Fibroblast of peridontal ligament (primary cell): Measurements from ENCODE around the gene ADORA2A.

Source experiments
- DNase-seq: peaks from one replicate; pipeline ENCODE4 v3.0.0-alpha.2; 2010; ENCODE audit errors: extremely low read depth

The ADORA2A gene

GRCh38 chr22:24433001-24433827, 5.8 kb downstream of the ADORA2A start:
- no peak for DNase-seq

GRCh38 chr22:24433828-24434470, 6.5 kb downstream of the ADORA2A start:
- peak; percentile 31 for DNase-seq

- peak; percentile 27 for DNase-seq
Measured at GRCh38 chr22:24434471-24435322, 7.3 kb downstream of the ADORA2A start.

- no peak for DNase-seq
Measured at GRCh38 chr22:24435323-24435645, 7.9 kb downstream of the ADORA2A start.

- DNase-seq = peak; percentile 33
Measured at GRCh38 chr22:24435861-24436371, 8.5 kb downstream of the ADORA2A start.

GRCh38 chr22:24436553-24436952, 9.2 kb downstream of the ADORA2A start:
- DNase-seq = no peak

DNA sequence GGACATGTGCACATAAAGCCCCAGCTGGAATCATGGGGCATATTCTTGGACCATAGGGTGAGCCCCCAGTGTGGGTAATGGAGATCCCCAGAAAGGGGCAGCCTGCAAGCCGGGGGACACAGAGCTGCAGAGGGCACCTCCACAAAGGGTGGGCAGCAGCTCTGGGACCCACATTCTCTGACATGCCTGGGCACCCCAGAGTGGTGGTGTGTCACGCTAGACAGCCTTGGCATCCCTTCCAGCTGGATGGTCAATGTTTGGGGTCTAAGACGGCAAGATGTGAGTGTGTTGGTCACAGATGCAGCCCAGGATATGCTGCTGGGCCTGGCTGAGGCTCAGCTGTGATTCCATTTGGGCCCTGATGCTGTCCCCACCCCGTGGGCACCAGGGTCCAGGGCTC, 9.7 kb downstream of the ADORA2A start:
- DNase-seq = no peak

- DNase-seq = no peak
Measured at GRCh38 chr22:24437741-24438328, 10.4 kb downstream of the ADORA2A start.

GRCh38 chr22:24440270-24440717, 12.9 kb downstream of the ADORA2A start:
- no peak for DNase-seq

GRCh38 chr22:24440718-24441405, 13.5 kb downstream of the ADORA2A start:
- no peak for DNase-seq

GRCh38 chr22:24441406-24442351, 14.3 kb downstream of the ADORA2A start:
- no peak for DNase-seq

- no peak for DNase-seq
Measured at GRCh38 chr22:24442352-24442744, 14.9 kb downstream of the ADORA2A start.

DNA sequence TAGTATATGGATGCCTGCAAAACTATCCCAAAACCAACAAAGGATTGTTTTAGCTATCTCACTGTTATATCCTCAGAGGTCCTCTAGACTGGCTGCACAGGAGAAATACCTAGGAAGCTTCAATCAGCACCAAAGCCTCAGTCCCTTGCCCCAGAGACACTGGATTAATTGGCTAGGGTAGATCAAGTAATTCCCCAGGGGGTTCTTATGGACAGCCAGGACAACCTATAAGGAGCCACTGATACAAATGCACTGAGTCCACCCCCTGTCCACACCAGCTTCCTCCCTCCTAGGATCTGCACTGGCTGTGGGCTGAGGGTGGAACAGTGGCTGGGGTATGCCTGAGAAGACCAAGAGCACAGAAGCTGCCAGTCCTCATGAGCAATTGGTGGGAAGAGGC, 16.3 kb downstream of the ADORA2A start:
- DNase-seq = no peak

GRCh38 chr22:24444251-24444650, 16.9 kb downstream of the ADORA2A start:
- DNase-seq = no peak

DNA sequence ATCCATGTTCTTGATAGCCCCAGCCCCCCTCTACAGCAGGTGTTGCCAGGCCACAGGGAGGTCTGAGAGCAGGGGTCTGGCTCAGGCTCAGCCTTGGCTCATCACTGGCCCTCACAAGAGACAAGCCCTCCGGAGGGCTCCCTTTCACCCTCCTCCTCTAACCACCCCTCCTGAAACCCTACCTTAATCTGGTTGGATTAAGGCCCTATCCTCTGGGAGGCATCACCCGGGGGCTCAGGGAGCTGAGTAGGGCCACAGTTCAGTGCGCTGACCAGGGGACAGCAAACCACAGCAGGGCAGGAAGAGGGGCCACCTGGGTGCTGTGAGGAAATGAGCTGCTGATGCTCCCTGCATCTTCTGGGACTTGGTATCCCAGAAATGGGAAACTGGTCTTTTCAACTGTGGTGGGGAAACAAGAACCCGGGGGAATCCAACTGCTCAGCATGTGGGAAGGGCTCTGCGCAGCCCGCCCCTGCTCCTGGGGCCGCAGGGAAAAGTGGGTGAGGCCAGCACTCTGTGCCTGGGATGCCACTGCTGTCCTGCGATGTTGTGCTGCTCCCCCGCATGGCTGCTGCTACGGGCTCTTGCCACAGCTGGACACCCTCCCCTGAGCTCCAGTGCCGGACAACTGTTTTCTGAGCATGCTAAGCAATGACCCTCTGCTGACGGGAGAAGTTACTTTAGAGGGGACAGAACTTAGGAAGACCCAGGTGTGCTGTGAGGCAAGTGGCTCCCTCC, 17.5 kb downstream of the ADORA2A start:
- DNase-seq = no peak

DNA sequence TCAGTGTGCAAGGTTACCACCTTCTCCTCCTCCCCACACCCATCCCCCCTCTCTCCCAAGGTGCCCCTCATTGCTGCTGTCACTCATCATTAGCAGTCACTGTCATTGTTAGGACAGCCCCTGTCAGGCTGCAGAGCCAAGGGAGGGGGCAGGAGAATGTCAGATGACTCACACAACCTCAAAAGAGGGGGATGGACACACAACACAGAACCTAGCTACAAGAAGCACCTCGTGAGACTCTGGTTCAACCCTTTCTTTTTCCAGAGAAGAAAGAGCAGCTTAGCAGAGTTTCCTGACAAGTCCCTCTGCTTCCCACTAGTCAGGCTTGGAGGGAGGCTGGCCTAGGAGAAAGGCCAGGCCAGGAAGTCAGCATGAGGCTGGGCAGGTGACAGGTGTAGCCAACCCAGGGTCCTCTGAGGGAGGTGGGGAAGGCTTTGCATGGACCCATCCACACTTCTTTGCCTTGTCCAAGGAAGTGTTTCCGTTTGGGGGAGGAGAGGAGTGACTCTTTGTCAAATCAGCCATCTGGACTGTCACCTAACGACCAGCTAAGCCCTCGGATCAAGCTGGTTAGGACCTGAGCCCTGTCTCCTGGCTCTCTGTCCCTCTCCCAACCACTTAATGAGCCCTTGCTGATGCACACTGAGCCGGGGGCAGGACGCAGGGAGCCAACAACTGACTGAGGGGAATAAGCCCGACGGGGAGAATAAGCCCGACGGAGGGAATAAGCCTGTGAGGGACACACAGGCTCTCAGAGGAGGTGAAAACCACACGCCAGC, 18.3 kb downstream of the ADORA2A start:
- no peak for DNase-seq

DNA sequence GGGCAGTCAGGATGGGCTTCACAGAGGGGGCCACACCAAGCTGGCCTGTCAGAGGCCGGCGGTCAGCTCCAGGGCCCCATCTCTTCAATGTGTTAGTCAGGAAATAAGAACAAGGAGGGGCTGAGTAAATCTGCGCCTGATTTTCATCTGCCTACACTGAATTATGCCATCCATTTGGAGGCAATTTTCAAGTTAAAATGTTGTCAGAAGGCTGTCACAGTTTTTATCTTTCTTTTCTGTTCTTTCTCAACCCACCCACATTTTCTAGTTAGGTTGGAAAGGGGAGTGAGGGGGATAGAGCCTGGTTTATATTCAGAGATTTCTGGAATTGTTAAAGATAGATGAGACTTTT, 18.8 kb downstream of the ADORA2A start:
- no peak for DNase-seq

- DNase-seq = no peak
Measured at GRCh38 chr22:24450610-24451009, 23.2 kb downstream of the ADORA2A start.

GRCh38 chr22:24451162-24451561, 23.8 kb downstream of the ADORA2A start:
- DNase-seq = no peak
